Measurements from ENCODE around the gene IER2. TPM values are rescaled to one million over a fixed set of nuclear protein-coding genes. Genes with fewer than 3 reads are reported as not detected.

Gene IER2
- total and polyA plus RNA-seq, 9 of the 15 experiments (the other 6 are each of a cell fraction or from before 2014, with no cell fraction given), result 4.5 to 205 (median 23.7) TPM

- no peak for TF ChIP-seq BDP1 (IDR thresholded peaks at IDR 0.05; ENCODE audit: insufficient read depth, insufficient read length)
- no peak for TF ChIP-seq ZNF174 (CRISPR knock-in tag; IDR thresholded peaks at IDR 0.05)
- no peak for TF ChIP-seq TAF9B (IDR thresholded peaks at IDR 0.05; ENCODE audit: partially characterized antibody)
- no peak for TF ChIP-seq CHCHD3 (CRISPR knock-in tag; IDR thresholded peaks at IDR 0.05)
- TF ChIP-seq ZNF197 (CRISPR knock-in tag; IDR thresholded peaks at IDR 0.05; ENCODE audit: low read depth), result no peak
- no peak for TF ChIP-seq WHSC1 (IDR thresholded peaks at IDR 0.05; ENCODE audit: low read length)
- no peak for TF ChIP-seq JUND (IDR thresholded peaks at IDR 0.05; ENCODE audit: borderline replicate concordance, low read depth, low read length)
- no peak for TF ChIP-seq JUND (tag; IDR thresholded peaks at IDR 0.05; ENCODE audit: borderline replicate concordance, low read depth, low read length)
- TF ChIP-seq CC2D1A (IDR thresholded peaks at IDR 0.05), result no peak
- TF ChIP-seq PRPF4 (IDR thresholded peaks at IDR 0.05; ENCODE audit: insufficient read depth, low read depth, low read length, poor library complexity, severe bottlenecking), result peak; percentile 91
- no peak for TF ChIP-seq TSHZ1 (CRISPR knock-in tag; IDR thresholded peaks at IDR 0.05)
- 0 out of 2 replicates have a peak, but pooled peaks have one; percentile 6 for TF ChIP-seq OTX1 (CRISPR knock-in tag; IDR thresholded peaks at IDR 0.05)
- no peak for TF ChIP-seq ZNF212 (CRISPR knock-in tag; IDR thresholded peaks at IDR 0.05)
- peak in 1 of 2 experiments; percentile 52 for TF ChIP-seq E2F6 (IDR thresholded peaks at IDR 0.05; ENCODE audit: borderline replicate concordance in 1 of 2, extremely low read depth in 1 of 2, insufficient read depth in 1 of 2, insufficient read length in 1 of 2, low read depth in 1 of 2, low read length in 1 of 2, poor library complexity in 1 of 2, severe bottlenecking in 1 of 2)
- TF ChIP-seq PTBP1 (IDR thresholded peaks at IDR 0.05; ENCODE audit: low read depth, low read length), result no peak
- no peak for TF ChIP-seq ZNF146 (CRISPR knock-in tag; IDR thresholded peaks at IDR 0.05; ENCODE audit: unreplicated experiment)
- no peak for TF ChIP-seq SUPT5H (IDR thresholded peaks at IDR 0.05)
- TF ChIP-seq KLF16 (IDR thresholded peaks at IDR 0.05), result no peak
- TF ChIP-seq GTF2B (IDR thresholded peaks at IDR 0.05; ENCODE audit: extremely low read depth, insufficient read length), result no peak
- no peak for TF ChIP-seq ZBTB7A (IDR thresholded peaks at IDR 0.05; ENCODE audit: borderline replicate concordance, control insufficient read depth, low read depth, low read length)
- no peak for TF ChIP-seq RFX1 (IDR thresholded peaks at IDR 0.05)
- TF ChIP-seq BACH1 (tag; IDR thresholded peaks at IDR 0.05), result no peak
- TF ChIP-seq, protein P1, sequence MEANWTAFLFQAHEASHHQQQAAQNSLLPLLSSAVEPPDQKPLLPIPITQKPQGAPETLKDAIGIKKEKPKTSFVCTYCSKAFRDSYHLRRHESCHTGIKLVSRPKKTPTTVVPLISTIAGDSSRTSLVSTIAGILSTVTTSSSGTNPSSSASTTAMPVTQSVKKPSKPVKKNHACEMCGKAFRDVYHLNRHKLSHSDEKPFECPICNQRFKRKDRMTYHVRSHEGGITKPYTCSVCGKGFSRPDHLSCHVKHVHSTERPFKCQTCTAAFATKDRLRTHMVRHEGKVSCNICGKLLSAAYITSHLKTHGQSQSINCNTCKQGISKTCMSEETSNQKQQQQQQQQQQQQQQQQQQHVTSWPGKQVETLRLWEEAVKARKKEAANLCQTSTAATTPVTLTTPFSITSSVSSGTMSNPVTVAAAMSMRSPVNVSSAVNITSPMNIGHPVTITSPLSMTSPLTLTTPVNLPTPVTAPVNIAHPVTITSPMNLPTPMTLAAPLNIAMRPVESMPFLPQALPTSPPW (CRISPR knock-in tag; IDR thresholded peaks at IDR 0.05), result no peak
Observed at GRCh38 chr19:13153569-13154240, 3.5 kb downstream of the IER2 start (continued).
